SH-SY5Y (cell line): ENCODE results near the gene CPPED1.

Experiments
- GATA2 ChIP-seq: IDR thresholded peaks from 2 replicates; pipeline ENCODE4 v1.6.1; 2011; ENCODE audit warnings: mild to moderate bottlenecking, low read depth, low read length
- GATA3 ChIP-seq: IDR thresholded peaks from 2 replicates; pipeline ENCODE4 v1.6.1; 2011; ENCODE audit warnings: low read depth, mild to moderate bottlenecking, low read length, moderate library complexity

The CPPED1 gene, protein sequence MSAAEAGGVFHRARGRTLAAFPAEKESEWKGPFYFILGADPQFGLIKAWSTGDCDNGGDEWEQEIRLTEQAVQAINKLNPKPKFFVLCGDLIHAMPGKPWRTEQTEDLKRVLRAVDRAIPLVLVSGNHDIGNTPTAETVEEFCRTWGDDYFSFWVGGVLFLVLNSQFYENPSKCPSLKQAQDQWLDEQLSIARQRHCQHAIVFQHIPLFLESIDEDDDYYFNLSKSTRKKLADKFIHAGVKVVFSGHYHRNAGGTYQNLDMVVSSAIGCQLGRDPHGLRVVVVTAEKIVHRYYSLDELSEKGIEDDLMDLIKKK

DNA sequence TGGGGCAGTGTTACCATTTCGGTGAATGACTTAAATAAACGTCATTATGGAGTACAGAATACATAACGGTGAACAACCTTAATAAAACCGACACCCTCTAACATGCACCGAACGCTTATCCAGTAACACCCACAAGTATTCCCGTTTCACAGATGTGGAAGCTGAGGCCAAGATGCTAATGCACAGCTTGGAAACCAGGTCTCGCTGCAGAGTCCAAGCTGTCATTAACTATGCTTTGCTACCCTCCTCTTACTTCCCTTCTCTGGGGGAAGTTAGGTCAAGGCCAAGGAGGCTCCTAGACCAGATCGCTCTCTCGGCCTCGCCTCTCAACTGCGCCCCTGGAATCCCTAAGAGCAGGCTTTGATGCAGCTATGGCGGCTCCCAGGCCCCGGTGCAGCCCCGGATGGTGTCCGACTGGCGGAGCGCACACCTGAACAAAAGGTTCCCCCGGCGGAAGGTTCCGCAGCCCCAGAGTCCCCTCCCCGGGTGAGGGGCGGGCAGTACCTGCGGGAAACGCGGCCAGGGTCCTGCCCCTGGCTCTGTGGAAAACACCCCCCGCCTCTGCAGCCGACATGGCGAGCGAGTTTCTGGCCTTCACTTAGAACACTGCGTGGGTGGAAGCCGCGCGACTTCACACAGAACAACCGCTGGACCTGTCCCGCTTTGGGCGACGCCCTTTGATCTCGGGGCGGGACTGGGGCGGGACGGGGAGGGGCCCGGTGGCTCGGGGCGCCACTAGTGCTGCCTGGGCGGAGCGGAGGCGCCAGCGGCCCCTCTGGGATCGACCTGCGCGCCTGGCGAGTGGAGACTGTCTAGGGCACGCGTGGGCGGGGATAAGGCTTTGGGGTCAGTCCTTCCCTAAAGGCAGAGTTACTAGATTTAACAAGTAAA, at the start of gene CPPED1:
CPPED1 (minus strand) TSS at position 685 of the 891 bp plus-strand sequence; CDS start at position 574, 111 bp downstream.
- no peak for TF ChIP-seq GATA2
- TF ChIP-seq GATA3: no peak

DNA sequence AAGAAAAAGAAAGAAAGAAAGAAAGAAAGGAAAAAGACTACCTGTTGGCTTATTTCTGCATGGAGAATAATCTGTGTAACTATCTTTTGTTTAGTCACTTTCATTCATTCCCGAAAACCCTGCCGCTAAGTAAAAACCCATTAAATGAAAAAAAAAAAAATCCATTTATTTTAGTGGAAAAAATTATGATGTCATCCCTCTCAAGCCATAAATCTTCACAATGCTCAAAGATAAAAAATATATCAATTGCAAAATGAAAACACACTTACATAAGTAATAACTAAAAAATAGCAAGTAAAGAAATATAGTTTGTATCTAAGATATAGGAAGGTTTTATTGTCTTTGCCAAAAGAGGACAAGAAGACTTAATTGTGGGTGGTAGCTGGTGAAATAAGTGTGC, 46.5 kb upstream of the CPPED1 start:
- TF ChIP-seq GATA2: no peak
- TF ChIP-seq GATA3: no peak

DNA sequence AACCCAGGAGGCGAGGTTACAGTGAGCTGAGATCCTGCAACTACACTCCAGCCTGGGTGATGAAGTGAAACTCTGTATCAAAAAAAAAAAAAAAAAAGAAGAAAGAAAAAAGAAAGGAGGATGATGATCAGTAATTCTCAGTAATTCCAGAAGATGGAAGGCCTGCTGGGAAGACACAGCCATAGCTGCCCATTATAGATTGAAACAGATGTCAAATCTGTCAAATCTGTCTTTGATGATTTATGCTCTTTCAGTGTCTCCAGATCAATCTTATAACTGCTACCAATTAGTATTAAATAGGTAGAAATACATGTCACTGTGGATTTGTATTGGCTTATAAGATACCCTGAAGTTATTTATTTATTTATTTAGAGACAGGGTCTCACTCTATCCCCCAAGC, 42.9 kb upstream of the CPPED1 start:
- no peak for TF ChIP-seq GATA2
- TF ChIP-seq GATA3: no peak

DNA sequence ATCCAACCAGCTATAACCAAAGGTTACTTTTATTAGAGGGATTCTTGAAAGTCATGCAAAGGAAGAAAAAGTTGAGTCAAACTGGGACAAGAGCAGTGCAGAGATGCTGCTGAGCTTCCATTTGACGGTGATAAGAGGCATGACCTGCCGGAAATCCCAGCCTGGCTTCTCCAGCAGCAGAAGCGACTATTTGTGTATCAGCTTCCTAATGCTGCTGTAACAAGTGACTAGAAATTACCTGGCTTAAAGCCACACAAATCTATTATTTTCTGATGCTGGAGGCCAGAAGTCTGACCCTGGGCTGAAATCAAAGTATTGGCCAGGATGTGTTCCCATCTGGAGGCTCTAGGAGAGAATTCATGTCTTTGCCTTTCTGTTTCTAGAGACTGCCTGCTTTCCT, 41.6 kb upstream of the CPPED1 start:
- TF ChIP-seq GATA3 (no peak), GATA2 (no peak)

DNA sequence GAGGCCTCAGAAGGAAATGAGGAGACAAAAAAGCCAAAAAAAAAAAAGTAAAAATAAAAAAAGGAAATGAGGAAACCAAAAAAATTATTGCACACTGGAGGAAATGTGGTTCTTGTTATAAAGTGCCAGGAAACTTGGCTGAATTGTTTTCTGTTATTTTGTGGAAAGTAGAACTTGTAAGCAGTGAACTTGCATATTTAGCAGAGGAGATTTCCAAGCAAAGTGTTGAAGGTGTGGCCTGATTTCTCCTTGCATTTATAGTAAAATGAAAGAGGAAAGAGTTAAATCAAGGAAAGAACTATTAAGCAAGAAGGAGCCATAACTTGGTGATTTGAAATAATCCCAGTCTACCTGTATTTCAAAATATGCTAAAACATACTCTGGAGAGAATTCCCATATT, 34.1 kb upstream of the CPPED1 start:
- TF ChIP-seq GATA2 (no peak), GATA3 (no peak)

DNA sequence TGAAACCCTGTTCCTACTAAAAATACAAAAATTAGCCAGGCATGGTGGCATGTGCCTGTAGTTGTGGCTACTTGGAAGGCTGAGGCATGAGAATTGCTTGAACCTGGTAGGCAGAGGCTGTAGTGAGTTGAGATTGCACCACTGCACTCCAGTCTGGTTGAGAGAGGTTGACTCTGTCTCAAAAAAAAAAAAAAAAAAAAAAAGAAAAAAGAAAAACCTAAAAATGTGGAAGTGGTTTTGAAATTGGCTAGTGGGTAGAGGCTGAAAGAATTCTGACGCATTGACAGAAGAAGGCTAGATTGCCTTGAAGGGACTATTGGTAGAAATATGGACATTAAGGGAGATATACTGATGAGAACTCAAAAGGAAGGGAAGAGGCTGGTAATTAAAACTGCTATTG, 33.6 kb upstream of the CPPED1 start:
- TF ChIP-seq GATA3 (no peak), GATA2 (no peak)

DNA sequence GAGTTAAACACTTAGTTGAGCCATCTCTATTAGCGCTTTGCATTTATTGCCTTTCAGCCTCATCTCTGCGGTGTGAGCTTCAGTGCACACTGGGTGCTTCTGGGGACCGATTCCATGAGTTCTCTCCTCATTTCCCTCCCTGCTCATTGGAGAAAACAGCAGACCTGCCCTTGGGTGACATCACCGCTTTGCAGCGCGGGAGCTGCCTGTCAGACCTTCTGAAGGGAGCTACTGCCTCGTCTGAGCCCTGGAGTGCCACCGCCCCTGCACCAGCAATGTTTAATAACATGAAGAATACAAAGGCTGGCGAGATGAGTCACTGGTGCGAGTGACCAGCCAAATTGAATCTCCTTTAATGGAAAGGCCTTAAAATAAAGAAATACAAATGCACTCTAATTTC, 30.2 kb upstream of the CPPED1 start:
- TF ChIP-seq GATA2 (no peak), GATA3 (no peak)

DNA sequence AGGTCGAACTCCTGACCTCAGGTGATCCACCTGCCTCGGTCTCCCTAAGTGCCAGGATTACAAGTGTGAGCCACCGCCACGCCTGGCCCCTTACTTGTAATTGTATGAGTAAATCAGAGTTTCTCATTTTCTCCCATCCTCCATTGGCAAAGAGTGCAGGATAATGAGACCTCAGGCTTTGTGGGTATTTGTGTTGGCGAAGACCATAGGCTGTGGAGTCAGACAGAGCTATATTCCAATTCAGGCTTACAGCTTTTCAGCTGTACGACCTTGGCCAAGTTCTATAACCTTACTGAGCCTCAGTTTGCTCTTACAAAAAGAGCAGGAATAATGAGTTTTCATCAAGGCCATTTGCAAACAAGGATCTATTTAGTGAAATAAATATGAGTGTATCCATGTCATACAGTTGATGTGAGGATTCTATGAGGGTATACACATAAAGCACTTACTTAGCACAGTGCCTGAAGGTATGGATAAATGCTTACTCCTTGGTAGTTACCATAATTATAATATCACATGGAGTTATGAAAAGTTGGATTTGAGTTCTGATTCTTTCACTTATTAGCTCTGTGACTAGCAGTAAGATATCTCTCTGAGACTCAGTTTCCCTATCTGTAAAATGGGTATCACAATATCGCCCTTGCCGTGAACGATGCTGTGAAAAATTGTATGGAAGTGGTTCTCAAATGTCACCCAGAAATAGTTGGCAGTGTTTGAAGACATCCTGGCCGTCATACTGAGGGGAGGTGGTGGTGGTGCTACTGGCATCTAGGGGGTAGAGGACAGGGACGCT, 25.6 kb upstream of the CPPED1 start:
- TF ChIP-seq GATA3 (no peak), GATA2 (no peak)

DNA sequence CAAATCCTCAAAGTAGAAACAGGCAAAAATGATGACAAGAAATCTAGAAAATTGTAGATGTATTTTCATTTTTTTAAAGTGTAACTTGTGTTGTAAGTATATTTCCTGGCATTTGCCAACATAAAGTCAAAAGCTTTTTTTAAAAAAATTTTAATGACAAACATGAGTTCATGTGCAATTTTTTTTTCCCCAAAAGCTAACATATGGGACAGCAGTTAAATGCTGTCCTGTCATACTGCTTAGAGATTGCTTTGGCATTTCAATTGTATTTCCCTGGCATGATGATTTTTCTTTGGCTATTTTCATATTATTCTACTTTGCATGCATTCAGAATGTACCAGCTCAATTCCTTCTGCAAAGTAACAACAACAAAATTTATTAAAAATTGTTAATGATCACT, 24.5 kb upstream of the CPPED1 start:
- TF ChIP-seq GATA3 (no peak), GATA2 (no peak)

DNA sequence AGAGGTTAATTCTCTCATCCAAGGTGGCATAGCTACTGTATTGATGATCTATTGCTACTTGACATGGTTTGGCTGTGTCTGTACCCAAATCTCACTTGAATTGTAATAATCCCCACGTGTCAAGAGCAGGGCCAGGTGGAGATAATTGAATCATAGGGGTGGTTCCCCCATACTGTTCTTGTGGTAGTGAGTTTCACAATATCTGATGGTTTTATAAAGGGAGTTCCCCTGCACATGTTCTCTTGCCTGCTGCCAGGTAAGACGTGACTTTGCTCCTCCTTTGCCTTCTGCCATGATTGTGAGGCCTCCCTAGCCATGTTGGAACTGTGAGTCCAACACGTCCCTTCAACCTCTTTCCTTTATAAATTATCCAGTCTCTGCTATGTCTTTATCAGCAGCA, 22.9 kb upstream of the CPPED1 start:
- TF ChIP-seq GATA3 (no peak), GATA2 (no peak)

DNA sequence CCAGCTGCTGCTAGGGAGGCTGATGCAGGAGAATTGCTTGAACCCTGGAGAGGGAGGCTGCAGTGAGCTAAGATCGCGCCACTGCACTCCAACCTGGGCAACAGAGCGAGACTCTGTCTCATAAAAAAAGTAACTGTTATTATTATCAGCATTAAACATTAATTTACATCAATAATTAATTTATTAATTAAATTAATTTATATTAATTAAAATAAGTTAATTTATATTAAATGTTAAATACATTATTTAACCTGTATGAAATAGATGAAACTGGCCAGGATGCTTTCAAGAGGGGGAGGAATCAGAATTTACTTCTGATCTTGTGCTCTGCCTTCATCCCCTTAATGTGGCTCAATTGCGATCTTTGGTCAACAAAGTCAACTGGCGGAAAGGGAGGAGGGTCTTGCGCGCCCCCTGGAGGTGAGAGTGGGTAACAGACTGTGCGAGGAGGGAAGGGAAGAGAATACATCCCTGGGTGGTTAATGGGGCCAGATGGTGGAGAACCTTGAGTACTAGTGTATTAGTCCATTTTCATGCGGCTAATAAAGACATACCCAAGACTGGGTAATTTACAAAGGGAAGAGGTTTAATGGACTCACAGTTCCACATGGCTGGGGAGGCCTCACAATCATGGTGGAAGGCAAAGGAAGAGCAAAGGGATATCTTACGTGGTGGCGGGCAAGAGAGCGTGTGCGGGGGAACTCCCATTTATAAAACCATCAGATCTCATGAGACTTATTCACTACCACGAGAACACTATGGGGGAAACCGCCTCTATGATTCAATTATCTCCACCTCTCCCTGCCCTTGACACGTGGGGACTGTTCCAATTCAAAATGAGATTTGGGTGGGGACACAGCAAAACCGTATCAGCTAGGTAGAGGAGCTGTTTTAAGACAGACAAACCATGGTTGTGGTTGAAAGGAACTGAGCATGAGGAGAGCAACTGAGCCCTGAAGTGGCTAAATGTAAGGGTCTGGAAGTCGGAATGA, 15.7 kb upstream of the CPPED1 start:
- TF ChIP-seq GATA3 (no peak), GATA2 (no peak)

DNA sequence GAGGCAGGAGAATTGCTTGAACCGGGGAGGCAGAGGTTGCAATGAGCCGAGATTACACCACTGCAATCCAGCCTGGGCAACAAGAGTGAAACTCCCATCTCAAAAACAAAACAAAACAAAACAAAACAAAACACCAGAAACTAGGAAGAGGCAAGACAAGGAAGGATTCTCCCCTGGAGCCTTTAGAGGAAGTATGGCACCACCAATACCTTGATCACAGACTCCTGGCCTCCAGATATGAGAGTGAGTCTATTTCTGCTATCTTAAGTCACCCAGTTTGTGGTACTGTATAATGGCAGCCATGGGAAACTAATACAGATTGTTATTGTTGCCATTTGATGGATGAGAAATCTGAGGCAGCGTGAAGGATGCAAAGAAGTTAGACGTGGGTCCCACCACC, 14.6 kb upstream of the CPPED1 start:
- TF ChIP-seq GATA2: no peak
- no peak for TF ChIP-seq GATA3

DNA sequence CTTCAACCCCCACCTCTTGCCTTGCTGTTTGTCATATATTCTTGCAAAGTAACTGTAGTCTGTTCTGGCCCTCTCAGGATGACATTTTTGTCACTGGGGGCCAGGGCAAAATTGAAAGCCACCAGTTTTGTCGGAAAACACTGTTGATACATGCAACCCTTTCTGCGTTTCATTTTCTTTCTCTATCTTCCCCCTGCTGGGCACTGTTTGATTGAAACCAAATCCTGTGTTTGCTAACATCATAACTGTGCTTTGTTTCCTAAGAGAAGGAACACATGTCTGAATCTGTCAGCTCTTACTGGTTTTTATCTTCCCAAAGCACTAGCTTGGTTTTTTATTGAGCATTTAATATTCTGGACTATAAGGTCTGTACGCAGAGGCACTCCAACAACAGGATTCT, 11.7 kb upstream of the CPPED1 start:
- TF ChIP-seq GATA3 (no peak), GATA2 (no peak)
